Caco-2 (cell line): ENCODE measurements around the gene TWIST2. TPM values are rescaled to one million over a fixed set of nuclear protein-coding genes. Genes with fewer than 3 reads are reported as not detected.

Experiments used
- BruUV-seq: library from RNA; stranded (reverse); fragments of 400-500 nt; replicated peaks from 2 replicates; lab custom pipeline; 2021; lab: Mats Ljungman, UMichigan
- CTCF ChIA-PET: fragments of 300-600 bp; sonication (Branson Sonifier 250); formaldehyde crosslinking; loops from one replicate; lab custom pipeline; 2022; ENCODE audit warnings: antibody characterized with exemption; lab: Charles Lee
- POLR2A ChIA-PET: fragments of 300-600 bp; sonication (Branson Sonifier 250); formaldehyde crosslinking; loops from one replicate; lab custom pipeline; 2022; ENCODE audit warnings: antibody characterized with exemption; lab: Charles Lee
- DNase-seq, 2 experiments: peaks; one replicate each; pipeline versions ENCODE4 v3.0.0 to v3.0.0-alpha.2; 2020 to 2022
- H3K27me3 ChIP-seq: replicated peaks from 2 replicates; pipeline ENCODE4 v1.6.0; 2011; ENCODE audit warnings: low read length; ENCODE audit not compliant: control insufficient read depth, insufficient read depth
- H3K36me3 ChIP-seq: 2 replicates; pipeline ENCODE4 v1.5.1; 2011; ENCODE audit warnings: low read length; ENCODE audit not compliant: control insufficient read depth, insufficient read depth
- H3K4me1 ChIP-seq: fragments of 250-450 bp; sonication (Bioruptor Pico); 2 replicates; pipeline ENCODE4 v1.5.1; 2020; ENCODE audit warnings: mild to moderate bottlenecking
- H3K4me3 ChIP-seq: 2 replicates; pipeline ENCODE4 v1.5.1; 2011; ENCODE audit warnings: low read depth, mild to moderate bottlenecking, control low read depth, low read length
- H3K9me3 ChIP-seq: fragments of 250-450 bp; sonication (Bioruptor Pico); 2 replicates; pipeline ENCODE4 v1.5.1; 2020; ENCODE audit warnings: mild to moderate bottlenecking, moderate library complexity
- H3K27ac Mint-ChIP-seq: one replicate; pipeline ENCODE4 v1.8.0; 2022; ENCODE audit warnings: mixed read lengths; ENCODE audit not compliant: unreplicated experiment
- H3K27me3 Mint-ChIP-seq: one replicate; pipeline ENCODE4 v1.8.0; 2022; ENCODE audit warnings: mixed read lengths; ENCODE audit not compliant: insufficient read depth, unreplicated experiment
- H3K36me3 Mint-ChIP-seq: one replicate; pipeline ENCODE4 v1.8.0; 2022; ENCODE audit warnings: mild to moderate bottlenecking, mixed read lengths; ENCODE audit not compliant: insufficient read depth, unreplicated experiment
- H3K4me1 Mint-ChIP-seq: one replicate; pipeline ENCODE4 v1.8.0; 2022; ENCODE audit warnings: low read depth, mixed read lengths; ENCODE audit not compliant: unreplicated experiment
- H3K4me3 Mint-ChIP-seq: one replicate; pipeline ENCODE4 v1.8.0; 2022; ENCODE audit warnings: mild to moderate bottlenecking, moderate library complexity, mixed read lengths; ENCODE audit not compliant: unreplicated experiment
- H3K9me3 Mint-ChIP-seq: one replicate; pipeline ENCODE4 v1.8.0; 2022; ENCODE audit warnings: mixed read lengths; ENCODE audit not compliant: unreplicated experiment
- CTCF ChIP-seq, 2 experiments: fragments of 200-600 bp in 1 of 2; IDR thresholded peaks; 1 replicate in 1 of 2; 2 replicates in 1 of 2; pipeline versions ENCODE4 v1.5.1 to v1.8.0; 2011 to 2022; ENCODE audit warnings: antibody characterized with exemption in 1 of 2, control low read depth in 1 of 2, inconsistent platforms in 1 of 2, low read depth in 1 of 2, low read length in 1 of 2, mild to moderate bottlenecking in 1 of 2, moderate library complexity in 1 of 2; ENCODE audit not compliant: insufficient read depth in 1 of 2, severe bottlenecking in 1 of 2, unreplicated experiment in 1 of 2
- intact Hi-C: fragments of 100-400 bp; cut with micrococcal nuclease; formaldehyde crosslinking; loops from one replicate; pipeline ENCODE4 v1.10.0; 2022; ENCODE audit not compliant: unreplicated experiment
- total RNA-seq: library from RNA; stranded (reverse); gene quantifications from 2 replicates; pipeline ENCODE4 v1.2.3, GENCODE V29; 2022

The TWIST2 gene
- total RNA-seq, 1 experiment from 2014 or later, result not detected

GRCh38 chr2:238901461-238902057 lies 53.7 kb downstream of the TWIST2 start:
- DNase-seq, result no peak
- Mint-ChIP-seq H3K9me3 (peaks cover 5% of the 10 kb centered on the region), H3K27ac (no peak overlapping the region), H3K4me3 (no peak overlapping the region), H3K27me3 (no peaks in the 10 kb centered on the region), H3K36me3 (no peaks in the 10 kb centered on the region), H3K4me1 (no peaks in the 10 kb centered on the region)
- no peaks in the 10 kb centered on the region for H3K36me3 ChIP-seq
- ChIA-PET POLR2A (no interaction called here), CTCF (no interaction called here)
- no peaks in the 10 kb centered on the region for H3K9me3 ChIP-seq
- no peaks in the 10 kb centered on the region for H3K4me1 ChIP-seq
- intact Hi-C loops, result no loop called here
- H3K27me3 ChIP-seq, result no peaks in the 10 kb centered on the region
- TF ChIP-seq CTCF (IDR thresholded peaks at IDR 0.05; ENCODE audit: insufficient read depth in 1 of 2, low read depth in 1 of 2, low read length in 1 of 2, severe bottlenecking in 1 of 2, unreplicated experiment in 1 of 2), result no peak
- H3K4me3 ChIP-seq, result no peak overlapping the region
- BruUV-seq, result no TSS peak

- H3K9me3 ChIP-seq, result no peaks in the 10 kb centered on the region
- Mint-ChIP-seq H3K4me1 (no peaks in the 10 kb centered on the region), H3K36me3 (no peaks in the 10 kb centered on the region), H3K9me3 (peaks cover 6% of the 10 kb centered on the region), H3K27me3 (no peaks in the 10 kb centered on the region), H3K27ac (no peak overlapping the region), H3K4me3 (no peak overlapping the region)
- intact Hi-C loops, result no loop called here
- BruUV-seq, result no TSS peak
- H3K36me3 ChIP-seq, result no peaks in the 10 kb centered on the region
- no peaks in the 10 kb centered on the region for H3K4me1 ChIP-seq
- no peak for DNase-seq
- CTCF ChIA-PET, result no interaction called here
- POLR2A ChIA-PET, result no interaction called here
- no peak overlapping the region for H3K4me3 ChIP-seq
- TF ChIP-seq CTCF (IDR thresholded peaks at IDR 0.05; ENCODE audit: insufficient read depth in 1 of 2, low read depth in 1 of 2, low read length in 1 of 2, severe bottlenecking in 1 of 2, unreplicated experiment in 1 of 2), result no peak
- H3K27me3 ChIP-seq, result no peaks in the 10 kb centered on the region
Measured at GRCh38 chr2:238902285-238902684, 54.4 kb downstream of the TWIST2 start.

- intact Hi-C loops, result no loop called here
- Mint-ChIP-seq H3K9me3 (peaks cover 6% of the 10 kb centered on the region), H3K27me3 (no peaks in the 10 kb centered on the region), H3K4me3 (no peak overlapping the region), H3K36me3 (no peaks in the 10 kb centered on the region), H3K4me1 (no peaks in the 10 kb centered on the region), H3K27ac (no peak overlapping the region)
- BruUV-seq, result no TSS peak
- no peaks in the 10 kb centered on the region for H3K9me3 ChIP-seq
- TF ChIP-seq CTCF (IDR thresholded peaks at IDR 0.05; ENCODE audit: insufficient read depth in 1 of 2, low read depth in 1 of 2, low read length in 1 of 2, severe bottlenecking in 1 of 2, unreplicated experiment in 1 of 2), result no peak
- H3K27me3 ChIP-seq, result no peaks in the 10 kb centered on the region
- CTCF ChIA-PET, result no interaction called here
- POLR2A ChIA-PET, result no interaction called here
- H3K4me3 ChIP-seq, result no peak overlapping the region
- no peak for DNase-seq
- no peaks in the 10 kb centered on the region for H3K4me1 ChIP-seq
- H3K36me3 ChIP-seq, result no peaks in the 10 kb centered on the region
Measured at GRCh38 chr2:238903141-238903540, 55.3 kb downstream of the TWIST2 start.
